B cell (primary cell): Measurements from ENCODE around the gene ELMO1.

ENCODE experiments used
- CTCF ChIP-seq: fragments of 200-600 bp; IDR thresholded peaks from one replicate; pipeline ENCODE4 v1.8.0; 2022; ENCODE audit warnings: antibody characterized with exemption, mild to moderate bottlenecking
- EZH2 ChIP-seq: IDR thresholded peaks from 2 replicates; pipeline ENCODE4 v1.6.1; 2012; ENCODE audit warnings: borderline replicate concordance, low read depth, mild to moderate bottlenecking, moderate library complexity, low read length; ENCODE audit not compliant: insufficient read depth, poor library complexity, severe bottlenecking

GRCh38 chr7:37262181-37262580 is 186.5 kb downstream of the ELMO1 start:
- TF ChIP-seq CTCF: no peak
- TF ChIP-seq EZH2: no peak
